ENCODE results near the gene TSPAN33. TPM values are rescaled to one million over a fixed set of nuclear protein-coding genes. Genes with fewer than 3 reads are reported as not detected.

Gene TSPAN33
- total RNA-seq, 1 donor from 2014 or later: 11.8 TPM

DNA sequence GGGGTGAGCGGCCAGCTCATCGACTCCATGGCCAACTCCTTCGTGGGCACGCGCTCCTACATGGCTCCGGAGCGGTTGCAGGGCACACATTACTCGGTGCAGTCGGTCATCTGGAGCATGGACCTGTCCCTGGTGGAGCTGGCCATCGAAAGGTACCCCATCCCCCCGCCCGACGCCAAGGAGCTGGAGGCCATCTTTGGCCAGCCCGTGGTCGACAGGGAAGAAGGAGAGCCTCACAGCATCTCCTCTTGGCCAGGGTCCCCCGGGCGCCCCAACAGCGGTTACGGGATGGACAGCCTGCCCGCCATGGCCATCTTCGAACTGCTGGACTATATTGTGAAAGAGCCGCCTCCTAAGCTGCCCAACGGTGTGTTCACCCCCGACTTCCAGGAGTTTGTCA, 17.4 kb upstream of the TSPAN33 start:
- DNase-seq (ENCODE audit: low spot score) (no peak), ATAC-seq (no peak)
- intact Hi-C loops (cut with DNase I): no loop called here

DNA sequence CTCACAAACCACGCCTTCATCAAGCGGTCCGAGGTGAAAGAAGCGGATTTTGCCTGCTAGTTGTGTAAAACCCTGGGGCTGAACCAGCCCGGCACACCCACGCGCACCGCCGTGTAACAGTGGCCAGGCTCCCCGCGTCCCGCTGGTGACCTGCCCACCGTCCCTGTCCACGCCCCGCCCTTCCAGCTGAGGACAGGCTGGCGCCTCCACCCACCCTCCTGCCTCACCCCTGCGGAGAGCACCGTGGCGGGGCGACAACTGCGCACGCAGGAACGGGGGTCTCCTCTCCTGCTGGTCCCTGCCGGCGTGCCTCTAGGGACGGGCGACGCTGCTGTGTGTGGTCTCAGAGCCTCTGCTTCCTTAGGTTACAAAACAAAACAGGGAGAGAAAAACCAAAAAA, 16.9 kb upstream of the TSPAN33 start:
- ATAC-seq: no peak
- no peak for DNase-seq (ENCODE audit: low spot score)
- intact Hi-C loops (cut with DNase I): no loop called here

DNA sequence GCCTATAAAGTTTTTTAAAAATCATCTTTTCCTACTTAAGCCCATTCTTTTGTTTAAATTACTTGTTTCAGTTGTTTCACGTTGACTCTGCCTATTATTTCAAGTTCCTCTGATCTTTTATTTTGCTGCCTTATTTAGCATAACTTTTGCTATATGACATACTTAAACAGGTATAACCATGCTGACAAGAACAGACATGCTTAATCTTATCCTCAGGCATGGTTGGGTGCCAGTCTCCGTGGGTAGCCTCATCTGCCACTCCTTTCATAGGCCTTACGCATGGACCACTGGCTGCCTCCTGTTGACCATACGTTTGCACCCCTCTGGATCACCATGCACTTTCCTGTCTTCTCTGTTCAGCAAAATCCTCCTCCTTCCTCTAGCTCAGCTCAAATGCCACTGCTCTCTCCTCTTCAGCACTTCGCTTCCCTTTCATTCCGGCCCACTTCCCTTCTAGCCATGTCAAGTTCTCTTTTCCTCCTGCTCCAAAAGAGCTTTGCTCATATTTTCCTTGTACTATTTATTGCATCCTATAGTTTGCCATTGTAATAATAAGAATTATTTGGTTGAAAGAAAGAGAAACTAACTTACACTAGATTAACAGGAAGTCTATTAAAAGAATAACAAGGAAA, 10.0 kb upstream of the TSPAN33 start:
- DNase-seq (ENCODE audit: low spot score): no peak
- intact Hi-C loops (cut with DNase I): no loop called here
- peak; percentile 46 for ATAC-seq

DNA sequence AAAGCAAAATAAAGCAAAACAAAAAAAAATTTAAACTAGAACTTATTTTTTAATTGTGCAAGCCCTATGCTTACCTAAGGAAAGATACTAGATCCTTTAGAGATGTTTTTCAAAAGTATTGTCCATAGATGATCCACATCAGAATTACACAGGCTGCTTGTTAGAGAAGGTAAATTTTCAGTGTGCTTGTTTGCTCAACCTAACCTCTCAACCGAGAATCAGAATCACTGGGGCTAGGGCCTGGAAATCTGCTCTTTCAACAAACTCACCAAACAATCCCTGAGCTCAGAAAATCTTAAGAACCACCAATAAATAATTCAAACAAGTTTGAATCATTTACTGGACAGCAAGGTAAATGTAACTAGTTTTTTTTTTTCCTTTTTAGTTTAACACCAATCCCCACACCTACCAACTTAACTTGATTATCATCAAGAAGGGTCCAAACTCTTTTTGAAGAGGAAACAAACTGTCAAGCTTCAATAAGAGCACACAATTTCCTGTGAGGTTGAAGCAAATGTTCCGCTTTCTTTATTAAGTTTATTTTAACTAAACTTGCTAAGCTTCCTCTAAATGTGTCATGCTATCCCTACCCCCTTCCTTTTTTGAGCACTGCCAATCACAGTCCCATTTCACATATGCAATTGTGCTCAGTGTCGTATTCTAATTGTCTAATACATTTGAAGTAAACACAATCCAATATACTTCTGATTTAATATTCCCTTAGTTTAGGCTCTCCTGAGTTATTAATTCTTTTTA, 7.4 kb upstream of the TSPAN33 start:
- intact Hi-C loops (cut with DNase I): no loop called here
- DNase-seq (ENCODE audit: low spot score) (no peak), ATAC-seq (peak; percentile 42)

DNA sequence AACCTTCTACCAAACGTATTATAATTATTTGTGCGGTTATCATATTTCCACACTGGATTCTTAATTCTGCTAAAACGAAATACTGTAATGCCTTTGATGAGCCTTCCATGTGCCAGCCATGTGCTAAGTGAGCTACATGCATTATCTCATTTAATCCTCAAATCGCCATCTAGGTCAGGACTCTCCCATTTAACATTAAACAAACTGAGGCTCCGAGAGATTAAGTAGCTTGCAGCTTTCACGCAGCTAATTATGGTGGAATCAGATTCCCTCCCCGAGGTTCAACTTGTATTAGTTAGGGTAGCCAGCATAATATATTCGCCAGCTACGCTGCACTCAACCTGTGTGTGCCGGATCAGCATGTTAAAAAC, 798 bp upstream of the TSPAN33 start:
- no peak for ATAC-seq
- no peak for DNase-seq (ENCODE audit: low spot score)
- intact Hi-C loops (cut with DNase I): no loop called here

DNA sequence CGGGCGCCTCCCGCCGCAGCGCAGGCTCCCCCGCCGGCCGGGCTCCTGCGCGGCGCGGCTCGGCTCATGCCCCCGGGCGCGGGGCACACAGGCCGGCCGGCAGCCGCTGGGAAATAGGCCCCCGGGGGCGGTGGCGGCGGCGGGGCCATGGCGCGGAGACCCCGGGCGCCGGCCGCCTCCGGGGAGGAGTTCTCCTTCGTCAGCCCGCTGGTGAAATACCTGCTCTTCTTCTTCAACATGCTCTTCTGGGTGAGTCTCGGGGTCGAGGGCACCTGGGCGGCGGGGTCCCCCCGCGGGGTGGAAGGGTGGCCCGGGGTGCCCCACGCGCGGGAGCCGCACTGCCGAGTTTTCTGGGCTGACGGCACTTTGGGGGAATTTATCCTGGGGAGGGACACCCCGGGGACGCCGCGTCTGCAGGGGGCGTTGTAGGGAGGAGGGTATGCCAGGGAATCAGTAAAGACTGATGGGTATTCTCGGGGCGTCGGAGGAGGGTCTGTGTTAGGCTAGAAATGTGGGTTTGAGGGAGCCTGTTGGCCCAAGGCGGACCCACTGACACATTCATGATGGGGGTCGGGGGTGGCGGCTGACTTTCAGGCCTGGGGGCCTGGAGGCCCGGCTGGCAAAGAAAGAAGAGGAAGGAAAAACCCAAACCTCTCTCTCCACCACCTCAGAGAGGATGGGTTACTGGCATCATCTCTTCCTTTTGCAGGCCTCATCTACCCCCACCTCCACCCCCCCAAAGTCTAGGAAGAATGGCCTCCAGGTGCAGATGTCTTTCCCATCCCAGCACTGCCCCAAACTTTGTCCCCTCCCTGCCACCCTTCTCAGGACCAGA, 544 bp downstream of the TSPAN33 start:
- DNase-seq (ENCODE audit: low spot score) (no peak), ATAC-seq (no peak)
- intact Hi-C loops (cut with DNase I): no loop called here

DNA sequence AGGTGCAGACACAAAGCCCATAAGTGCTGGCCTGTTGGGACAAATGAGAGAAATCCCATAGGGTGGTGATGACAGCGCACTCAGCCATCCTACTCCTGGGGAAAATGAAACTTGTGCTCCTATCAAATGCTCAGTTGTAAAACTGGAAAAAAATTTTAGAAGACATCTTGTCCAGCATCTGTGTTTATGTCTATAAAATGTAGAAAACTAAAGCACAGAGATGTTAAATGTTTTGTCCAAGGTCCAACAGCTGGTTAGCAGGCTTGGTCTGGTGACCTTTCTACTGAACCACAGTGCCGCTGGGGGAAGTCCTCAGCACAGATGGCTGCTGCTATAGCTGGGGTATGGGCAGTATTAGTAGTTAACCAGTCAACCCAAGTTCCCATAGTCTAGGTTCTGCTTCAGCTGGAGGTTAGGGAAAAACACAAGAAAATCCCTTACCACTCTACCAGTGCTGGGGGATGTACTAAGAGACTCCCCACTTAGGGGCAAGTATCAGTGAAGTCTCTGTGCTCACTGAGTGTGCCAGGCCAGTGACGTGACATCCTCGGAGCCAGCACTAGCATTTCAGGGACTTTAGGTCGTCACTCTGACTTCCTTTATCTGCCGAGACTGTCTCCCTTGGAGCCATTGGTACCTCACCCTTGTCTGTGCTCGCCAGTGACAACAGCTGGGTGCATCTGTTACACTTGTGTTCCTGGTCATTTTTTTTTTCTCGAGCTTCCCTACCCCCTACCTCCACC, 1.9 kb downstream of the TSPAN33 start:
- intact Hi-C loops (cut with DNase I): no loop called here
- ATAC-seq (no peak), DNase-seq (ENCODE audit: low spot score) (no peak)

DNA sequence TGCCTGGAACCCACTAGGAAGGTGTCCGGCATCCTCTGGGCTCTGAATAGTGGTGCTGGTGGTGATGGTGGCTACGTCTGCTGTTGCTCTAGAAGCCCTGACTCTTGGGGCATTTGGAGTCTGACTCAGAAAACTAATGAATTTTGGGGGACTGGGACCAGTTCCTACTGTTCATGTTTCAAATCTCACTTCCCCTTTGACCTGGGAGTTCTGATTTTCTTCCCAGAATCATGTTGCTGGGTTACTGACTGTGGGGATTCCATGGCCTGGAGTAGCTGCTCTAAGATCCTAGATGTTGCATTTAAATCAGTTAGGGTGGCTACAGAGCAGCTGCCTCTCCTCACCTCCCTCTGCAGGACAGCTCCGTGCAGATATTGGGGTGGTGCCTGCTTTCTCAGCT, 3.2 kb downstream of the TSPAN33 start:
- ATAC-seq: no peak
- intact Hi-C loops (cut with DNase I): no loop called here
- no peak for DNase-seq (ENCODE audit: low spot score)

DNA sequence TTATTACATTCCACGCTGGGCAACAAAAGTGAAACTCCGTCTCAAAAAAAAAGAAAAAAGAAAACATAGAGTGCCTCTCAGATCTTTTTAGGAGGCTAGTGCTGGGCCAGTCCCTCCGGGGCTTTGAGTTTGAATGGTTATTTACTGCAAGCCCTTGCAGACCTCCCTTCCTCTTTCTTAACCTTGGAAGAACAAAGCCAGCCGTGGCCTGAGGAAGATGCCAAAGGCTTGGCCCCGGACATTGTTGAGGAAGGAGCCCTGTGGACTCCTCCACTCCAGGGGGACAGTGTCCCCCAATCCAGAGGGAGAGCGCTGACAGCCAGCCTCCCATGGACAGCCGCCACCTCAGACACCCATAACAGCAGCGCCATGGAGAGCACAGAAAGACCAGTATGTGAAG, 5.0 kb downstream of the TSPAN33 start:
- intact Hi-C loops (cut with DNase I): no loop called here
- ATAC-seq (no peak), DNase-seq (ENCODE audit: low spot score) (no peak)

DNA sequence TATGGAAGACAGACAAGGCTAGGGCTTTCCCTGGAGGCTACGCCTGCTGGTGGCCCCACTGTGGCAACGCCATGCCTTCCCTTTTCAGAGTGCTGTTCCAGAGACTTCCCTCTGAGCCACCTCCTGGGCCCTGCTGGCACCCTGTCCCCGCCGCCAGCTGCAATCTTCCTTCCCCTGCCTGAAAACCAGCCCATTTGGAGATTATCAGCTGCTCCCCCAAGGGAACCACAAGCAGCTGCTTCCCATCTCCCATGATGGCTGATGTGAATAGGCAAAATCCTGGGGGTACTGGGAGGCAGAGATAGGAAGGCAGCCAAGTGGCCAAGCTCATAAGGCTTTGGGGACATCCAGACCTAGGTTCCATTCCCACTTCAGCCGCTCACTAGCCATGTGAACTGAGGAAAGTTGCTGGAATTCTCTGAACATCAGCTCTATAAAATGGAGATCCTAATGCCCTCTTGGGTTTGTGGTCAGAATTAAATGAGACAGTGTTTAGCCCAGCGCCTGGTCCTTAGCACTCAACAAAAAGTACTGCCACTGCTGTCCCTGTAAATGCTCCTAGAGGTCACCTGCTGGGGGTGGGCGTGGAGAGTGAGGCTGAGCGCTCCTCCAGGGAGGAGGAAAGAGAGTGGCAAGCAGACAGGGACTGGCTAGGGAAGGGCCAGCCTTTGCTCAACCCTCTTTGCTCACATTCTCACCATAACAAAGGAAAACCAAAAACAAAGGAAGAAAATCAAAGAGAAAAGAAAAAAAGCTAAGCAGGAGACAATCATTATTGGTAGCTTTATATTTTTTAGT, 5.9 kb downstream of the TSPAN33 start:
- intact Hi-C loops (cut with DNase I): no loop called here
- DNase-seq (ENCODE audit: low spot score) (no peak), ATAC-seq (peak; percentile 58)

DNA sequence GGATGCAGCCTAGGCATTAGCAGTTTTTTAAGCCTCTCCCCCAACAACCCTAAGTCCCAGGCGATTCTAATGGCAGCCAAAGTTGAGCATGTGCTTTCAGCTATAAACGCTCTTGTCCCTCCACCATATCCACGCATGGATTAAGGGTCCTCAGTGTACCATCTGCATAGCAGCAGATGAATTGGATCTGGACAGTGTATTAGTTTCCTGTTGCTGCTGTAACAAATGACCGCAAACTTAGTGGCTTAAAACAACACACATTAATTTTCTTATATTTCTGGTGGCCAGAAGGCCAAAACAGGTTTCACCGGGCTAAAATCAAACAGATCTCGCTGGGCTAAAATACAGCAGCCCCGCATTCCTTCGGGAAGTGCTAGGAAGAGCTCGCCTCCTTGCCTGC, 13.1 kb downstream of the TSPAN33 start:
- DNase-seq (ENCODE audit: low spot score) (no peak), ATAC-seq (no peak)
- intact Hi-C loops (cut with DNase I): no loop called here

DNA sequence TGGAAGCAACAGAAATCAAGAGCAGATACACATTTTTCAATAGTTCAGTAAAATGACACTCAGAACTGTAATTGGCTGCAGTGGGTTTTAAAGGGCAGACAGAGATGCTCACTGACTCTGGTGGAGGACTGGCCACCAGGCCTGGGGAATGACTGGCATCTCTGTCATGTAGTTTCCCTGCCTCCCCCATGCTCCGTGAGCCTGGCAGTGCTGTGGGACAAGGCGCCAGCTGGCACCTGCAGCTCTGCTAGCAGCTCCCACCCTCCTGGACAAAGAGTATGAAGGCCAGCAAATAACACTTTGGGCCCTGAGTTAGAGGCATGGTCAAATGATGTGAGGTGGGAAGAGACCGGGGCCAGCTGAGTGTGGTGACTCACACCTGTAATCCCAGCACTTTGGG, 15.0 kb downstream of the TSPAN33 start:
- intact Hi-C loops (cut with DNase I): no loop called here
- no peak for ATAC-seq
- DNase-seq (ENCODE audit: low spot score): no peak

DNA sequence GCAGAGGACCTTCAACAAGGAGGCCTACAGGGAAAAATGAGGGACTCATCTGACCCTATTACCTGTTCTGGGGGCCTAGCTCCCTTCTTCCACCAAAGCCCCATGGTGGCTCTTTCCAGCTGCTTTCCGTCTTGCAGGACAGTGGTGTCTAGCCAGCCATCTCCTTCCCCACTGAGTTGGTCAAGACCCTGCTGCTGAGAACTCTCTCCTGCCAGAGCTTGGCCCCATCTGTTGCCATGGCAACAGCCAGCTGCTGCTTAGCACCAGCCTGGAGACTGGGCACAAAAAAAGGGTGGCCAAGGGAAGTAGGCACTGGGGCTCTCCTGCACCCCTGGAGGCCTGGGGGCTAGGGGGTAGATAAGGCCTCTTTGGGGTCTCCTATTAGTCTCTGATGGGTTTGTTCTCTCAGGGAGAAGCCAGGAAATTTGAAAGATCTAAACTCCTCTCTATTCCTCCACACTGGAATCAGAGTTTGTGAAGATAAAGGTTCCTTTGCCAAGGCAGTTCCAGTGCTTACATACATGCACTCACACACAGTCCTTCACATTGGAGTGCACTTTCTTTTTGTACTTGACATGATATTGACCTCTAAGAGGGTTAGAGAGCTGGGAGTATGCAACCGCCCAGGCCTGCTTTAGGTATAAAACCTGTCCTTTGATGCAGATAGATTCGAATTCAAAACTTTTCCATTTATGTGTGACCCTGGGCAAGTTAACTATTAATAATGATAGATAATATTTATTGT, 15.8 kb downstream of the TSPAN33 start:
- no peak for DNase-seq (ENCODE audit: low spot score)
- ATAC-seq: no peak
- intact Hi-C loops (cut with DNase I): no loop called here

DNA sequence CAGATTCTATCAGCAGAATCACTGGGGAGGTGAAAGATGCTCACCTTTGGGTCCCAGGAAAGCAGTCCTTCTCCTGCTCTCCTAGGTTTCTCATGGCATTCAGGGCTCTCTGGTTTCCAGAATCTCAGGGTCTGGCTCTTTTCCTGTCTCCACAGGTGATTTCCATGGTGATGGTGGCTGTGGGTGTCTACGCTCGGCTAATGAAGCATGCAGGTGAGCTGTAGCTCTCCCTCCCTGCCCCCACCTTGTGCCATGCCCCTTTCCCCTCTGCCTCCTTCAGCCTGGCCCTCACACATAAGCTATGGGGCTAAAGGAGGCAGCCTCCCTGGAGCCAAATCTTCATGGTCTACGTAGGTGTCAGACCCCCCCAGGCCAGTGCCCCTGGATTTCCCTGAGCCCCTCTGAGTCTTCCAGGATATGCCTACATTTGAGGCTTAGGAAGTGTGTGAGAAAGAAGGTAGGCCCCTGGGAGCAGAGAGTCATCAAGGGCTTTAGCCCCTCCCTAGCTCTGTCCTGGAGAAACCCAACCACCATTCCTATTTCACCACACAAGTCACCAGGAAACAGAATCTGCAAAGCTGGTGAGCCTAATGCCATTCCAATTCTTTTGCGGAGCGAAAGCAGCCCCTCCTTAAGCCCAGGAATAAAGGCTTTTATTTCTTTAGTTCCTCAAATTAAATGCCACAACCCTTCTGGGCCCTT, 17.2 kb downstream of the TSPAN33 start:
- no peak for ATAC-seq
- intact Hi-C loops (cut with DNase I): no loop called here
- DNase-seq (ENCODE audit: low spot score): no peak

DNA sequence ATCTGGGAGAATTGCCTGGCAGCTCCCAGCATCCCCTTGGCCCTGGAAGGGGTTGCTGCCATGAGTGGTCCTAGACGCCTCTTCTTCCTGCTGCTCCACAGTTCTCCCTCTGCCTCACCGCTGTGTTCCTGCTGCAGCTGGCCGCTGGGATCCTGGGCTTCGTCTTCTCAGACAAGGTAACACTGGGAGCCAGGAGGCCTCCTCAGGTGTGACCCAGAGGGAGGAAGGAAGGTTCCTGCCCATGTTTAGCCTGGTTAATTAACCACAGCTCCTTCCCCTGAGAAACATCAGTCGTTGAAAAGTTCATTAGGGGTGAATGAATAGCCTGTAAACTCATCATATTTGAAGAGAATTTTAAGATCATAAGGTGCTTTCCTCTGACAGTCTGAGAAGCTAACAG, 18.2 kb downstream of the TSPAN33 start:
- ATAC-seq: no peak
- intact Hi-C loops (cut with DNase I): no loop called here
- no peak for DNase-seq (ENCODE audit: low spot score)

DNA sequence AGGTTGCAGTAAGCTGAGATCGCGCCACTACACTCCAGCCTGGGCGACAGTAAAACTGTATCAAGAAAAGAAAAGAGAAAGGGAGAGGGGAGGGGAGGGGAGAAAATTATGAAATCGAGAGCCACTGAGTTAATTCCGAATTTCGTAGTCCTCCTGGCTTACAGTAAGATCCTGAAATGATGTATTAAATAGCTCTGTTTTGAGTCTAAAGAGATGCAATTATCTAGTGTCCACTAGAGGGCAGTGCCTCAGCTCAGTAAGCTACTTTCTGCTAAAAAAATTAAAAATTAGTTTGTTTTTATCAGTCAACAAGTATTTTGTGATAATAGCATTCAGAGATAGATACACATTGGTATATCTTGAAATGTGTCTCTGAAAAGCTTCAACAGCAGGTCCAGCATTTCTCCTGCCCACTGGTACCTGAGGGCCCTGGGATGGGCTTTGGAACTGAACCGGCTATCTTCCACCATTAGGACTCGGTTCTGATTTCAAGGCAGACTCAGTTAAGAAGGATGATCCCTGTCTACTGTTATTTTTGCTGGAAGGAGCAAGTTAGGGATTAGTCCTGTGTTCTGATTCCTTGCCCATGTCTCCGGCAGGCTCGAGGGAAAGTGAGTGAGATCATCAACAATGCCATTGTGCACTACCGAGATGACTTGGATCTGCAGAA, 19.5 kb downstream of the TSPAN33 start:
- ATAC-seq (peak; percentile 50), DNase-seq (ENCODE audit: low spot score) (no peak)
- intact Hi-C loops (cut with DNase I): no loop called here

DNA sequence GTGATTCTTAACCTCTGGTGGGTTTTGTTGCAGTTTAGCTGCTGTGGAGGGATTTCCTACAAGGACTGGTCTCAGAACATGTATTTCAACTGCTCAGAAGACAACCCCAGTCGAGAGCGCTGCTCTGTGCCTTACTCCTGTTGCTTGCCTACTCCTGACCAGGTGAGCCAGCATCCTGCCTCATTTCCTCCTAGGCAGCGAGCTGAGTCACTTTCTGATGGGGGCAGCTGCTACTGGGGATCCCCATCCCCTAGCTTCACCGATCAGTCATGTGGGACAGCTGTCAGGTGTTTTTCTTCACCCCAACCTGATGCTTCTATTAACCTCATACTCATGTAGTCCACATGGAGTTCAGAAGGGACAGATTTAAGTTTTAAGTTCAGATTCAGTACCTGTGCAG, 22.2 kb downstream of the TSPAN33 start:
- ATAC-seq (no peak), DNase-seq (ENCODE audit: low spot score) (no peak)
- intact Hi-C loops (cut with DNase I): no loop called here
